CD1c-positive myeloid dendritic cell (primary cell): ENCODE results near the gene PEX16.

Source experiments
- DNase-seq: peaks from one replicate; pipeline ENCODE4 v3.0.0-alpha.2; 2016; ENCODE audit errors: extremely low spot score

Gene PEX16

GRCh38 chr11:45930951-45931570 is 13.4 kb upstream of the PEX16 start:
- no peak for DNase-seq

GRCh38 chr11:45930031-45930794 is 12.5 kb upstream of the PEX16 start:
- DNase-seq = peak; percentile 15

- no peak for DNase-seq
These were observed 11.9 kb upstream of the PEX16 start for GRCh38 chr11:45929486-45930030.

GRCh38 chr11:45928535-45929215 is 11.0 kb upstream of the PEX16 start:
- no peak for DNase-seq

- no peak for DNase-seq
These were observed 10.2 kb upstream of the PEX16 start for GRCh38 chr11:45927684-45928413.

- no peak for DNase-seq
These were observed 9.6 kb upstream of the PEX16 start for GRCh38 chr11:45927332-45927683.

GRCh38 chr11:45926536-45927331 is 9.1 kb upstream of the PEX16 start:
- no peak for DNase-seq

- DNase-seq = no peak
These were observed 8.3 kb upstream of the PEX16 start for GRCh38 chr11:45926001-45926401.

- DNase-seq = no peak
These were observed 7.9 kb upstream of the PEX16 start for GRCh38 chr11:45925550-45925949.

- no peak for DNase-seq
These were observed 7.2 kb upstream of the PEX16 start for GRCh38 chr11:45924927-45925326.

GRCh38 chr11:45924036-45924915 is 6.6 kb upstream of the PEX16 start:
- no peak for DNase-seq

GRCh38 chr11:45922425-45923082 is 4.9 kb upstream of the PEX16 start, which contains the start of gene LARGE2:
Gene LARGE2, plus strand, starts transcription at chr11:45922656. Its CDS starts 227 bp downstream, at chr11:45922883.
- DNase-seq = no peak

GRCh38 chr11:45921561-45922424 is 4.1 kb upstream of the PEX16 start:
- no peak for DNase-seq

GRCh38 chr11:45920531-45921477 is 3.1 kb upstream of the PEX16 start:
- no peak for DNase-seq

- DNase-seq = no peak
These were observed 2.3 kb upstream of the PEX16 start for GRCh38 chr11:45919806-45920530.

- DNase-seq = no peak
These were observed 1.4 kb upstream of the PEX16 start for GRCh38 chr11:45918962-45919675.
